RWPE1 (cell line): ENCODE measurements around the gene SFN.

Experiments used
- CTCF ChIA-PET: fragments of 350-600 bp; sonication (Branson Sonifier 250); formaldehyde crosslinking; extraction: SDS; loops from one replicate; lab custom pipeline; 2021; lab: Yijun Ruan, JAX
- POLR2A ChIA-PET: fragments of 400-600 bp; formaldehyde crosslinking; extraction: SDS; loops from one replicate; lab custom pipeline; 2020; ENCODE audit warnings: antibody characterized with exemption; ENCODE audit not compliant: low non-redundant PET; lab: Yijun Ruan, JAX
- DNase-seq: peaks from one replicate; pipeline ENCODE4 v3.0.0; 2012; ENCODE audit warnings: low spot score
- H3K27ac ChIP-seq: fragments of 450-650 bp; 2 replicates; pipeline ENCODE4 v1.5.1; 2017
- TF ChIP-seq, protein P1 (sequence below): fragments of 450-650 bp; conservative IDR thresholded peaks from 2 replicates; pipeline ENCODE4 v1.5.1; 2017; ENCODE audit warnings: low read depth, mild to moderate bottlenecking

Gene SFN

DNA sequence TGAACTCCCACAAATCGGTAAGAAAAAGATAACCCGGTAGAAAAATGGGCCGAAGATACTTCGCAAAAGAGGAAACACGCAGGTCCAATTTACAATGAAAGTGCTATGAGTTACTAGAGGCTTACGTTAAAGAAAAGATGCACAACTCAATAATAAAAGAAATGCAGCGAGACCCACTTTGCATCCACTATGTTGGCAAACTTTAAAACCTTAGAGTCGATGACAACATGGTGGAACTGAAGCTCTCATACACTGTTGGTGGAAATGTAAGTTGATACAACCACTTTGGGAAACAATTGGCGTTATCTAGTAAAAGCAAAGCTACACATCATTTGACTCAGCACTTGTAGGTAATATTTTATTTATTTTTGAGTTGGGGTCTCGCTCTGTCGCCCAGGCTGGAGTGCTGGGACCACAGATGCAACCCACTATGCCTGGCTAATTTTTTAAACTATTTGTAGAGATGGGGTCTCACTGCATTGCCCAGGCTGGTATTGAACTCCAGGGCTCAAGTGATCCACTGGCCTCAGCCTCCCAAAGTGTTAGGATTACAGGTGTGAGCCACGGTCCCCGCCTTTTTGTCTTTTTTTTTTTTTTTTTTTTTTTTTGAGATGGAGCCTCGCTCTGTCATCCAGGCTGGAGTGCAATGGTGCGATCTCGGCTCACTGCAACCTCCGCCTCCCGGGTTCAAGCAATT is 38.0 kb downstream of the SFN start:
- TF ChIP-seq, protein P1, sequence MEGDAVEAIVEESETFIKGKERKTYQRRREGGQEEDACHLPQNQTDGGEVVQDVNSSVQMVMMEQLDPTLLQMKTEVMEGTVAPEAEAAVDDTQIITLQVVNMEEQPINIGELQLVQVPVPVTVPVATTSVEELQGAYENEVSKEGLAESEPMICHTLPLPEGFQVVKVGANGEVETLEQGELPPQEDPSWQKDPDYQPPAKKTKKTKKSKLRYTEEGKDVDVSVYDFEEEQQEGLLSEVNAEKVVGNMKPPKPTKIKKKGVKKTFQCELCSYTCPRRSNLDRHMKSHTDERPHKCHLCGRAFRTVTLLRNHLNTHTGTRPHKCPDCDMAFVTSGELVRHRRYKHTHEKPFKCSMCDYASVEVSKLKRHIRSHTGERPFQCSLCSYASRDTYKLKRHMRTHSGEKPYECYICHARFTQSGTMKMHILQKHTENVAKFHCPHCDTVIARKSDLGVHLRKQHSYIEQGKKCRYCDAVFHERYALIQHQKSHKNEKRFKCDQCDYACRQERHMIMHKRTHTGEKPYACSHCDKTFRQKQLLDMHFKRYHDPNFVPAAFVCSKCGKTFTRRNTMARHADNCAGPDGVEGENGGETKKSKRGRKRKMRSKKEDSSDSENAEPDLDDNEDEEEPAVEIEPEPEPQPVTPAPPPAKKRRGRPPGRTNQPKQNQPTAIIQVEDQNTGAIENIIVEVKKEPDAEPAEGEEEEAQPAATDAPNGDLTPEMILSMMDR = no peak
- no peak for DNase-seq
- H3K27ac ChIP-seq = no peak overlapping the region
- ChIA-PET POLR2A (interaction anchor here (1.0 kb wide), 1 partner anchor 27 kb away, joined by 3 read pairs; no protein-coding TSS in a partner anchor), CTCF (no interaction called here)

DNA sequence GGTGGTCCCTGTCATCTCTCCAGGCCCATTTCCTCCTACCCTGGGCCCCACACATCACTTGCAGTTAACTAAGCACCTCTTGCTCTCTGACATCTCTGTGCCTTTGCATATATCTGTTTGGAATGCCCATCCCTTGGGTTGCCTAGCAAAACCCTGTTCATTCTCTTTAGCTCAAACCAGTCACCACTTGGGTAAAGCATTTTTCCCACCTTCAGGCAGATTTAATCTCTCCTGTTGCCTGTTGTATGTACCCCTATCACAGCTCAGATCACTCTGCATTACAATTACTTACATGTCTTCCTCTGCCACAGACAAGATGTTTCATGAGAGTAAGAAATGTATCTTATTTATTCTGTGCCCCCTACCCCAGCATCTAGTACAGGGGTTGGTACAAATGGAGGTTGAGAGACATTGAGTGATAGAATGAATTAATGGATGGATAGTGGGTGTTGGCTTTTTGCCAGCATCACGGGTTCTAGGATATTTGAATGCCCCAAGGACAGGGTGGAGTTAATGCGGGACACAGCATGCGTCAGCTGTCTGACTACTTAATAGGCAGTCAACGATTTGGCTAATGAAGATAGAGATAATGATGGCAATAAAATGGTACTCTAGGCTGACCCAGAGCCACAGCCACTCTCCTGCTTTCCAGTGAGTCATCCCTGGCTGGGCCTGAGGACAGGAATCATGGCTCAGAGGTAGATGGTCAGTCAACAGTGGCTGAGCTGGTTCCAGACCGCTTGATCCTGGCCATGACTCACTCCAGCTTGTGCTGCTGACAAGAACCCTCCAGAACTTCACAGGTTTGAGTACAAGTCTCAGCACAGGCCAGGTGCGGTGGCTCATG is 44.3 kb downstream of the SFN start:
- ChIA-PET POLR2A (interaction anchor here (1.1 kb wide), 1 partner anchor 42 kb away, joined by 3 read pairs; no protein-coding TSS in a partner anchor), CTCF (interaction anchor here (0.6 to 1.1 kb wide), 3 partner anchors 11 to 1982 kb away, joined by 3 to 7 read pairs (median 5); no protein-coding TSS in a partner anchor)
- TF ChIP-seq, protein P1 = no peak
- DNase-seq = peak; percentile 90
- peak overlapping the region; percentile 68 for H3K27ac ChIP-seq

DNA sequence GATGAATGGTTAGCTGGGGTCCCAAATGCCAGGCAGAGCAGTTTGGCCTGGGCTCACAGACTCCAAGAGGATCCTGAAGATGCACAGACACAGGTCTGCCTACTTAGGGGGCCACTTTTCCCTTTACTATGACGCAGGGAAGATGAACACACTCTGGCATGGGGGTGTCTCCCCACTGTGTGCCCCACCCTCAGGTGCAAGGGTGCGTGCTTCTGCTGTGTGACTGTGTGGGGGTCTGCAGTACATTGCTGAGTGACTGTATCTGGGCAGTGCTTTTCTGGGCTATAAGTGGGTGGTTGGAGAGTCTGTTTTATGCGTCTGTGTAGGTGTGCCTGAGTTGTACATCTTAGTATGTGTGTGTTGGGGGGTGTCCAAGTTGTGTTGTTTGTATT is 47.0 kb downstream of the SFN start:
- ChIA-PET CTCF (interaction anchor here (0.7 kb wide), 1 partner anchor 36 kb away, joined by 4 read pairs; no protein-coding TSS in a partner anchor), POLR2A (no interaction called here)
- no peak for DNase-seq
- TF ChIP-seq, protein P1 = no peak
- no peak overlapping the region for H3K27ac ChIP-seq

DNA sequence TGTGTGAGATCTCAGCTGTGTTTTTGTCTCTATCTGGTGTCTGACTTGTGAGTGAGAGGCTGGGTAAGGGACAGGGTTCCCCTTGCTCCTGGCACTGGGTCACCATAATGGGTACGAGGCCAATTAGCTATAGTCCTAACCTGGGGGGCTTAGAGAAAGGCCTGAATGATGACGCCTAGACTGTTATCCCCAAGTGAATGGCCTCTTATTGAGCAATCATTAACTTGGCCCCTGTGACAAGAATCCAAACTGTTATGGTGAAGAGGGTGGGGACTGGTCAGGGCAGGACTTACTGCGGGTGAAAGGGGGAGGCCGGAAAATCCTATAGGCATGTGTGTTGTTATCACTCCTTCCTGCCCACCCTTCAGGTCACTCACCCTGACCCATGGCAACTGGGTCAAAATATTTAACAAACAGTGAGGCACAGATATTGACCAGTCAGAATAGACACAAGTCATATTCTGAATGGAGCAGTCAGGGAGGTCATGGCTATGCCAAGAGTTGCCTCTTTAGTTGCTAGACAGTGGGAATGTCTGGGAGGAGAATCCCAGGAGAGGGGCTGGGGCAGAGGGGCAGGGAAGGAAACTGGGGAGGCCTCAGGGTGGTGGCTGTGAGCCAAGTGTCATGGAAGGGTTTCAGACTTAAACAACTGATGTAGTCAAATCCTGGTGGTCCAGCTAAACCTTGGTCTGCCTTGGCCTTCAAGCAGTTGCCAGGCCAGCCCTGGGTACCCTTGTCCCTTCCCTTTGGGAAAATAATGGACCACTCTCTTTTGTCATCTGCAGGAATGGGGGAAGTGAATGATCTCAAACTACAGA is 47.6 kb downstream of the SFN start:
- TF ChIP-seq, protein P1 = no peak
- ChIA-PET CTCF (interaction anchor here (0.7 kb wide), 1 partner anchor 35 kb away, joined by 4 read pairs; no protein-coding TSS in a partner anchor), POLR2A (no interaction called here)
- H3K27ac ChIP-seq = no peak overlapping the region
- no peak for DNase-seq

DNA sequence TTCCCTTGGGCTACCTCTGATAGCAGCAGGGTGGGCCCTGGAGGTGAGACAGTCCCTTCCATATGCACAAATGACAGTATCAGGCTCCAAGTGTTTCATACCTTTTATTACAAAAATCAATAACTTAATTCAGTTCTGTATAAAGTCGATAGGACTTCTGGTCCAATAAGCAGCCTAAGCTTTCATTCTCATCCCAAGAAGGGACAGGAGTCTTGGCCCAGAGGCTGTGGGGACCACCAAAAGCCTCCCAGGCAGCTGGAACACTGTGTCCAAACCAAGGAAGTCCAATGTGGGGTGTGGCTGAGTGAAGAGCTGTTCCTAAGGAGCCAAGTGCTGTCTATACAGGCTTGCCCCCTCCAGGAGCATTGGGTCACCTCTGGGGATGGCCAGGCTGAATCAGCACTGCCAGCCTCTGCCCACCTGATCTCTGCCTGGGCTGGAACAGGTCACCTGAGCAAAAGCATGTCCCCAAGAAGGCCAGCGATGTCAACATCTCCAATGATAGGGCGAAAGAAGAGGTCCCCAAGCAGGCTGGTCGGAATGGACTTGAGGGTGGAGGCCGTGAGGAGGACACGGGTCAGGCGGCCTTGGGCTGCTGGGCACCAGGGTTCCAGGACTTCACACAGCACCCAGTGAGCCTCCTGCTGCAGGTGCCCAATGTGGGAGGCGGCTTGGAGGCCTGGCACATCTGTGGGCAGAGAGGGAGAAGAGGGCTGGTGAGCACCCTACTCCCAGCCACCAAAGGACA is 48.6 kb downstream of the SFN start:
- no peak overlapping the region for H3K27ac ChIP-seq
- ChIA-PET CTCF (no interaction called here), POLR2A (no interaction called here)
- DNase-seq = no peak
- TF ChIP-seq, protein P1 = no peak
